GM12878 (cell line): ENCODE data around the gene H2AZ2.
"Not testable (repeated sequence)": the region's sequence is repeated elsewhere in the genome, so short reads cannot be mapped to it uniquely, and the experiment has no call there.

ENCODE experiments used
- BHLHE40 ChIP-seq, 2 experiments: fragments of 450-650 bp in 1 of 2; IDR thresholded peaks; 2 replicates each; pipeline ENCODE4 v1.6.1; 2011 to 2017; ENCODE audit warnings: low read depth in 2 of 2, borderline replicate concordance in 1 of 2, improper control_type of control experiment in 1 of 2, low read length in 1 of 2, mild to moderate bottlenecking in 1 of 2
- EZH2 ChIP-seq: IDR thresholded peaks from 2 replicates; pipeline ENCODE4 v1.6.1; 2012; ENCODE audit warnings: low read depth, mild to moderate bottlenecking, control low read depth, inconsistent platforms, low read length, borderline replicate concordance; ENCODE audit not compliant: control insufficient read depth
- POLR2A ChIP-seq: IDR thresholded peaks from 2 replicates; pipeline ENCODE4 v1.6.1; 2011; ENCODE audit warnings: low read depth, mild to moderate bottlenecking, low read length
- TF ChIP-seq, protein P1 (sequence below): IDR thresholded peaks from 2 replicates; pipeline ENCODE4 v1.6.1; 2011; ENCODE audit warnings: low read depth, low read length, improper control_type of control experiment, borderline replicate concordance
- TF ChIP-seq, protein P2 (sequence below): fragments of 450-650 bp; IDR thresholded peaks from 2 replicates; pipeline ENCODE4 v1.6.1; 2014; ENCODE audit warnings: mild to moderate bottlenecking

DNA sequence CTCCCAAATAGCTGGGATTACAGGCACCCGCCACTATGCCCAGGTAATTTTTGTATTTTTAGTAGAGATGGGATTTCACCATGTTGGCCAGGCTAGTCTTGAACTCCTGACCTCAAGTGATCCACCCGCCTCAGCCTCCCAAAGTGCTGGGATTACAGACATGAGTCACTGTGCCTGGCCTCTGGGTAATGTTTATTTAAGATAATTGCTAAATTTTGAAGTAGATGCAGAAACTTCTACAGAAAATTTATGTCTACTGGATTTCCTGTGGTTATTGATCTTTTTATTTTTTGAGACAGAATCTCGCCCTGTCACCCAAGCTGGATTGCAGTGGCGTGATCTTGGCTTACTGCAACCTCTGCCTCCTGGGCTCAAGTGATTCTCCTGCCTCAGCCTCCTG lies 14.1 kb upstream of the H2AZ2 start:
- TF ChIP-seq, protein P1, sequence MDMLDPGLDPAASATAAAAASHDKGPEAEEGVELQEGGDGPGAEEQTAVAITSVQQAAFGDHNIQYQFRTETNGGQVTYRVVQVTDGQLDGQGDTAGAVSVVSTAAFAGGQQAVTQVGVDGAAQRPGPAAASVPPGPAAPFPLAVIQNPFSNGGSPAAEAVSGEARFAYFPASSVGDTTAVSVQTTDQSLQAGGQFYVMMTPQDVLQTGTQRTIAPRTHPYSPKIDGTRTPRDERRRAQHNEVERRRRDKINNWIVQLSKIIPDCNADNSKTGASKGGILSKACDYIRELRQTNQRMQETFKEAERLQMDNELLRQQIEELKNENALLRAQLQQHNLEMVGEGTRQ, result not testable (repeated sequence)
- TF ChIP-seq BHLHE40 (IDR thresholded peaks at IDR 0.05; ENCODE audit: borderline replicate concordance in 1 of 2, low read depth in 2 of 2, low read length in 1 of 2); EZH2; POLR2A: not testable (repeated sequence)
- TF ChIP-seq, protein P2, sequence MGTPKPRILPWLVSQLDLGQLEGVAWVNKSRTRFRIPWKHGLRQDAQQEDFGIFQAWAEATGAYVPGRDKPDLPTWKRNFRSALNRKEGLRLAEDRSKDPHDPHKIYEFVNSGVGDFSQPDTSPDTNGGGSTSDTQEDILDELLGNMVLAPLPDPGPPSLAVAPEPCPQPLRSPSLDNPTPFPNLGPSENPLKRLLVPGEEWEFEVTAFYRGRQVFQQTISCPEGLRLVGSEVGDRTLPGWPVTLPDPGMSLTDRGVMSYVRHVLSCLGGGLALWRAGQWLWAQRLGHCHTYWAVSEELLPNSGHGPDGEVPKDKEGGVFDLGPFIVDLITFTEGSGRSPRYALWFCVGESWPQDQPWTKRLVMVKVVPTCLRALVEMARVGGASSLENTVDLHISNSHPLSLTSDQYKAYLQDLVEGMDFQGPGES, result not testable (repeated sequence)
